PC-3 (cell line): ENCODE results near the gene SLC9A3. TPM values are rescaled to one million over a fixed set of nuclear protein-coding genes. Genes with fewer than 3 reads are reported as not detected.

Experiments used
- ATAC-seq: fragments of 200-7000 bp; cut with Tn5 transposase; 2 replicates; pipeline ENCODE4 v1.9.1; 2020; ENCODE audit warnings: mild to moderate bottlenecking, moderate library complexity
- BruUV-seq: library from RNA; stranded (reverse); fragments of 400-500 nt; replicated peaks from 2 replicates; lab custom pipeline; 2021; lab: Mats Ljungman, UMichigan
- CTCF ChIA-PET: fragments of 300-600 bp; sonication (Branson Sonifier 250); formaldehyde crosslinking; loops from one replicate; lab custom pipeline; 2022; ENCODE audit warnings: antibody characterized with exemption; lab: Charles Lee
- POLR2A ChIA-PET: fragments of 300-600 bp; sonication (Branson Sonifier 250); formaldehyde crosslinking; loops from one replicate; lab custom pipeline; 2022; ENCODE audit warnings: antibody characterized with exemption; ENCODE audit not compliant: unreplicated experiment; lab: Charles Lee
- DNase-seq: peaks from one replicate; pipeline ENCODE4 v3.0.0-alpha.2; 2015
- H2AFZ ChIP-seq: fragments of 300-600 bp; sonication (generic); 2 replicates; pipeline ENCODE4 v1.6.0; 2016; ENCODE audit warnings: antibody characterized with exemption, low read length
- H3F3A ChIP-seq: fragments of 300-600 bp; sonication (generic); one replicate; pipeline ENCODE4 v1.6.0; 2017; ENCODE audit warnings: antibody characterized with exemption, low read length, control low read depth, mild to moderate bottlenecking; ENCODE audit not compliant: unreplicated experiment
- H3K27ac ChIP-seq: fragments of 300-600 bp; sonication (generic); 2 replicates; pipeline ENCODE4 v1.5.1; 2016; ENCODE audit warnings: mild to moderate bottlenecking, low read length
- H3K27me3 ChIP-seq: fragments of 300-600 bp; sonication (generic); 2 replicates; pipeline ENCODE4 v1.6.1; 2016; ENCODE audit warnings: low read length, mixed read lengths
- H3K36me3 ChIP-seq: fragments of 300-600 bp; sonication (generic); 2 replicates; pipeline ENCODE4 v1.6.1; 2016; ENCODE audit warnings: low read depth, mixed run types, low read length, mixed read lengths
- H3K4me1 ChIP-seq: fragments of 300-600 bp; sonication (generic); 2 replicates; pipeline ENCODE4 v1.5.1; 2016; ENCODE audit warnings: low read length; ENCODE audit not compliant: insufficient read depth
- H3K4me2 ChIP-seq: fragments of 300-600 bp; sonication (generic); 2 replicates; pipeline ENCODE4 v1.6.0; 2016; ENCODE audit warnings: low read length
- H3K4me3 ChIP-seq: fragments of 300-600 bp; sonication (generic); 2 replicates; pipeline ENCODE4 v1.5.1; 2016; ENCODE audit warnings: mild to moderate bottlenecking, low read length, mixed read lengths
- H3K79me2 ChIP-seq: fragments of 300-600 bp; sonication (generic); 2 replicates; pipeline ENCODE4 v1.6.1; 2017; ENCODE audit warnings: low read length, mixed read lengths
- H3K9ac ChIP-seq: fragments of 300-600 bp; sonication (generic); 2 replicates; pipeline ENCODE4 v1.6.0; 2016; ENCODE audit warnings: mild to moderate bottlenecking, low read length
- H3K9me2 ChIP-seq: fragments of 300-600 bp; sonication (generic); replicated peaks from 2 replicates; pipeline ENCODE4 v1.6.1; 2016; ENCODE audit warnings: mixed run types, low read length, mixed read lengths
- H3K9me3 ChIP-seq: fragments of 300-600 bp; sonication (generic); 2 replicates; pipeline ENCODE4 v1.6.1; 2016; ENCODE audit warnings: low read length, mixed read lengths
- H4K20me1 ChIP-seq: fragments of 300-600 bp; sonication (generic); 2 replicates; pipeline ENCODE4 v1.6.1; 2016; ENCODE audit warnings: low read length, mixed read lengths
- CTCF ChIP-seq: fragments of 300-600 bp; sonication (generic); conservative IDR thresholded peaks from 2 replicates; pipeline ENCODE4 v1.5.1; 2017; ENCODE audit warnings: antibody characterized with exemption, low read depth, mild to moderate bottlenecking, low read length
- EZH2 ChIP-seq: fragments of 300-600 bp; sonication (generic); IDR thresholded peaks from one replicate; pipeline ENCODE4 v1.6.1; 2017; ENCODE audit warnings: antibody characterized with exemption, mild to moderate bottlenecking, low read length; ENCODE audit not compliant: unreplicated experiment
- EZH2phosphoT487 ChIP-seq: fragments of 300-600 bp; sonication (generic); IDR thresholded peaks from 2 replicates; pipeline ENCODE4 v1.6.1; 2018; ENCODE audit warnings: mild to moderate bottlenecking, antibody characterized with exemption, low read length, borderline replicate concordance
- intact Hi-C: fragments of 100-400 bp; cut with micrococcal nuclease; formaldehyde crosslinking; loops from 2 replicates; pipeline ENCODE4 v1.9.0; 2023
- total RNA-seq: library from RNA; depleted of rRNA; stranded (reverse); fragments of >200 nt; gene quantifications from 2 replicates; pipeline ENCODE4 v1.2.3, GENCODE V29; 2014

The SLC9A3 gene
- total RNA-seq, 1 experiment from 2014 or later: 4.9 TPM

GRCh38 chr5:518721-519120 is 5.5 kb downstream of the SLC9A3 start:
- DNase-seq (no peak), ATAC-seq (peak; percentile 63)
- H3K4me2 ChIP-seq: no peak overlapping the region
- no TSS peak for BruUV-seq
- POLR2A ChIA-PET: no interaction called here
- intact Hi-C loops: no loop called here
- no peaks in the 10 kb centered on the region for H3K79me2 ChIP-seq
- no peak overlapping the region for H3K4me3 ChIP-seq
- H3K9me2 ChIP-seq: no peaks in the 10 kb centered on the region
- CTCF ChIA-PET: no interaction called here
- peaks cover 25% of the 10 kb centered on the region for H3K27me3 ChIP-seq
- no peak overlapping the region for H3K27ac ChIP-seq
- no peaks in the 10 kb centered on the region for H3K36me3 ChIP-seq
- no peaks in the 10 kb centered on the region for H4K20me1 ChIP-seq
- TF ChIP-seq CTCF (no peak), EZH2 (no peak), EZH2phosphoT487 (no peak)
- no peak overlapping the region for H2AFZ ChIP-seq
- H3K9ac ChIP-seq: no peak overlapping the region
- no peaks in the 10 kb centered on the region for H3F3A ChIP-seq
- no peaks in the 10 kb centered on the region for H3K9me3 ChIP-seq
- H3K4me1 ChIP-seq: no peaks in the 10 kb centered on the region

DNA sequence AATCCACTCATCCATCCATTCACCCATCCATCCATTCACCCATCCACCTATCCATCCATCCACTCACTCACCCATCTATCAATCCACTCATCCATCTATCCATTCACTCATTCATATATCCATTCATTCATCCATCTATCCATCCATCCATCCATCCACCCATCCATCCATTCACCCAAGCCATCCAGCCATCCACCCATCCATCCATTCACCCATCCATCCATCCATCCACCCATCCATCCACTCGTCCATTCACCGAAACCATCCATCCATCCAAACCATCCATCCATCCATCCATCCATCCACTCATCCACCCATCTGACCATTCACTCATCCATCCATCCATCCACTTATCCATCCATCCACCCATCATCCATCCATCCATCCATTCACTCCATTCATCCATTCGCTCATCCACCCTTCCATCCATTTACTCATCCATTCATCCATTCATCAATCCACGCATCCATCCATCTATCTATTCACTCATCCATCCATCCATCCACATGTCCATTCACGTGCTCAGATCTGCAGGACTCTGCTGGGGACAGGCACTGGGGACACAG is 6.6 kb downstream of the SLC9A3 start:
- no peak overlapping the region for H2AFZ ChIP-seq
- intact Hi-C loops: no loop called here
- CTCF ChIA-PET: no interaction called here
- H3K27me3 ChIP-seq: peaks cover 21% of the 10 kb centered on the region
- H3K36me3 ChIP-seq: no peaks in the 10 kb centered on the region
- ATAC-seq: no peak
- no peak overlapping the region for H3K9ac ChIP-seq
- no peak for DNase-seq
- H3F3A ChIP-seq: no peaks in the 10 kb centered on the region
- H3K4me3 ChIP-seq: no peak overlapping the region
- H3K27ac ChIP-seq: no peak overlapping the region
- BruUV-seq: no TSS peak
- no peaks in the 10 kb centered on the region for H3K9me3 ChIP-seq
- no peaks in the 10 kb centered on the region for H3K4me1 ChIP-seq
- TF ChIP-seq EZH2phosphoT487: no peak
- TF ChIP-seq CTCF: no peak
- TF ChIP-seq EZH2: no peak
- H3K9me2 ChIP-seq: no peaks in the 10 kb centered on the region
- H3K4me2 ChIP-seq: no peak overlapping the region
- H4K20me1 ChIP-seq: no peaks in the 10 kb centered on the region
- no peaks in the 10 kb centered on the region for H3K79me2 ChIP-seq
- POLR2A ChIA-PET: no interaction called here

GRCh38 chr5:516980-517379 is 7.3 kb downstream of the SLC9A3 start:
- Histone ChIP-seq H3K9me3 (no peaks in the 10 kb centered on the region), H3K9me2 (no peaks in the 10 kb centered on the region), H2AFZ (no peak overlapping the region), H3F3A (no peaks in the 10 kb centered on the region), H3K79me2 (no peaks in the 10 kb centered on the region), H3K4me2 (no peak overlapping the region), H3K4me3 (no peak overlapping the region), H3K4me1 (no peaks in the 10 kb centered on the region), H3K36me3 (no peaks in the 10 kb centered on the region), H4K20me1 (no peaks in the 10 kb centered on the region), H3K27me3 (peaks cover 21% of the 10 kb centered on the region), H3K9ac (no peak overlapping the region), H3K27ac (no peak overlapping the region)
- ChIA-PET POLR2A (no interaction called here), CTCF (no interaction called here)
- intact Hi-C loops: no loop called here
- DNase-seq (no peak), ATAC-seq (no peak)
- BruUV-seq: no TSS peak
- TF ChIP-seq EZH2 (no peak), EZH2phosphoT487 (no peak), CTCF (no peak)
